ENCODE results near the gene TRAPPC10. TPM values are rescaled to one million over a fixed set of nuclear protein-coding genes. Genes with fewer than 3 reads are reported as not detected.

TRAPPC10 gene
- total RNA-seq, 1 experiment from 2014 or later = 39.3 TPM

GRCh38 chr21:44028287-44028659 lies 16.2 kb downstream of the TRAPPC10 start:
- CTCF ChIA-PET = no interaction called here
- H3K4me1 Mint-ChIP-seq (ENCODE audit: insufficient read depth, unreplicated experiment) = peaks cover 16% of the 10 kb centered on the region
- intact Hi-C loops (cut with micrococcal nuclease) = no loop called here
- no peak overlapping the region for H3K27ac Mint-ChIP-seq (ENCODE audit: low read depth, unreplicated experiment)
- H3K36me3 Mint-ChIP-seq (ENCODE audit: insufficient read depth, unreplicated experiment) = peaks cover 11% of the 10 kb centered on the region
- H3K9me3 Mint-ChIP-seq (ENCODE audit: unreplicated experiment) = no peaks in the 10 kb centered on the region
- H3K27me3 Mint-ChIP-seq (ENCODE audit: insufficient read depth, unreplicated experiment) = no peaks in the 10 kb centered on the region
- DNase-seq (ENCODE audit: unreplicated experiment) = no peak
- H3K4me3 Mint-ChIP-seq (ENCODE audit: unreplicated experiment) = no peak overlapping the region
- no peak for TF ChIP-seq CTCF (IDR thresholded peaks at IDR 0.05; ENCODE audit: unreplicated experiment)
- POLR2A ChIA-PET = interaction anchor here (1.0 kb wide), 1 partner anchor 15 kb away, joined by 3 read pairs; no protein-coding TSS in a partner anchor
- BruUV-seq (replicated peaks) = no TSS peak

- intact Hi-C loops (cut with micrococcal nuclease) = no loop called here
- DNase-seq (ENCODE audit: unreplicated experiment) = no peak
- ChIA-PET POLR2A (interaction anchor here (0.6 to 0.7 kb wide), 2 partner anchors 17 to 27 kb away, joined by 3 read pairs; partner anchors contain the start of gene TRAPPC10), CTCF (no interaction called here)
- peaks cover 14% of the 10 kb centered on the region for H3K4me1 Mint-ChIP-seq (ENCODE audit: insufficient read depth, unreplicated experiment)
- H3K27me3 Mint-ChIP-seq (ENCODE audit: insufficient read depth, unreplicated experiment) = no peaks in the 10 kb centered on the region
- TF ChIP-seq CTCF (IDR thresholded peaks at IDR 0.05; ENCODE audit: unreplicated experiment) = no peak
- no peak overlapping the region for H3K27ac Mint-ChIP-seq (ENCODE audit: low read depth, unreplicated experiment)
- H3K36me3 Mint-ChIP-seq (ENCODE audit: insufficient read depth, unreplicated experiment) = peaks cover 17% of the 10 kb centered on the region
- H3K4me3 Mint-ChIP-seq (ENCODE audit: unreplicated experiment) = no peak overlapping the region
- no peaks in the 10 kb centered on the region for H3K9me3 Mint-ChIP-seq (ENCODE audit: unreplicated experiment)
- BruUV-seq (replicated peaks) = no TSS peak
These were observed 17.5 kb downstream of the TRAPPC10 start for GRCh38 chr21:44029460-44030087.

- Mint-ChIP-seq H3K27ac (ENCODE audit: low read depth, unreplicated experiment) (no peak overlapping the region), H3K4me3 (ENCODE audit: unreplicated experiment) (no peak overlapping the region), H3K27me3 (ENCODE audit: insufficient read depth, unreplicated experiment) (no peaks in the 10 kb centered on the region), H3K36me3 (ENCODE audit: insufficient read depth, unreplicated experiment) (peaks cover 64% of the 10 kb centered on the region), H3K9me3 (ENCODE audit: unreplicated experiment) (no peaks in the 10 kb centered on the region), H3K4me1 (ENCODE audit: insufficient read depth, unreplicated experiment) (no peaks in the 10 kb centered on the region)
- DNase-seq (ENCODE audit: unreplicated experiment) = no peak
- CTCF ChIA-PET = no interaction called here
- intact Hi-C loops (cut with micrococcal nuclease) = no loop called here
- POLR2A ChIA-PET = interaction anchor here (0.7 to 1.5 kb wide), 2 partner anchors 17 to 22 kb away, joined by 3 to 5 read pairs; no protein-coding TSS in a partner anchor
- BruUV-seq (replicated peaks) = no TSS peak
- no peak for TF ChIP-seq CTCF (IDR thresholded peaks at IDR 0.05; ENCODE audit: unreplicated experiment)
These were observed 23.1 kb downstream of the TRAPPC10 start for GRCh38 chr21:44035244-44035643.

- no peaks in the 10 kb centered on the region for H3K27me3 Mint-ChIP-seq (ENCODE audit: insufficient read depth, unreplicated experiment)
- H3K27ac Mint-ChIP-seq (ENCODE audit: low read depth, unreplicated experiment) = no peak overlapping the region
- CTCF ChIA-PET = no interaction called here
- no peak for TF ChIP-seq CTCF (IDR thresholded peaks at IDR 0.05; ENCODE audit: unreplicated experiment)
- no peak overlapping the region for H3K4me3 Mint-ChIP-seq (ENCODE audit: unreplicated experiment)
- no peaks in the 10 kb centered on the region for H3K4me1 Mint-ChIP-seq (ENCODE audit: insufficient read depth, unreplicated experiment)
- POLR2A ChIA-PET = no interaction called here
- no TSS peak for BruUV-seq (replicated peaks)
- intact Hi-C loops (cut with micrococcal nuclease) = no loop called here
- no peak for DNase-seq (ENCODE audit: unreplicated experiment)
- no peaks in the 10 kb centered on the region for H3K9me3 Mint-ChIP-seq (ENCODE audit: unreplicated experiment)
- peaks cover 67% of the 10 kb centered on the region for H3K36me3 Mint-ChIP-seq (ENCODE audit: insufficient read depth, unreplicated experiment)
These were observed 26.0 kb downstream of the TRAPPC10 start for GRCh38 chr21:44038063-44038462.

Measured in MCF 10A (cell line).